Fibroblast of lung (primary cell): ENCODE results near the gene DCLRE1B.

Experiments
- EZH2 ChIP-seq: IDR thresholded peaks from 2 replicates; pipeline ENCODE4 v1.5.1; 2012; ENCODE audit warnings: low read length, control low read depth, mild to moderate bottlenecking; ENCODE audit errors: missing control alignments
- TF ChIP-seq, protein P1 (sequence below), 2 donors: IDR thresholded peaks in 1 of 2; conservative IDR thresholded peaks in 1 of 2; 1 replicate in 1 of 2; 2 replicates in 1 of 2; pipeline ENCODE4 v1.5.1; 2011 to 2012; ENCODE audit warnings: low read length in 2 of 2, control low read depth in 1 of 2, inconsistent platforms in 1 of 2, low read depth in 1 of 2, mild to moderate bottlenecking in 1 of 2

GRCh38 chr1:113942527-113942926 is 37.4 kb downstream of the DCLRE1B start:
- TF ChIP-seq, protein P1, sequence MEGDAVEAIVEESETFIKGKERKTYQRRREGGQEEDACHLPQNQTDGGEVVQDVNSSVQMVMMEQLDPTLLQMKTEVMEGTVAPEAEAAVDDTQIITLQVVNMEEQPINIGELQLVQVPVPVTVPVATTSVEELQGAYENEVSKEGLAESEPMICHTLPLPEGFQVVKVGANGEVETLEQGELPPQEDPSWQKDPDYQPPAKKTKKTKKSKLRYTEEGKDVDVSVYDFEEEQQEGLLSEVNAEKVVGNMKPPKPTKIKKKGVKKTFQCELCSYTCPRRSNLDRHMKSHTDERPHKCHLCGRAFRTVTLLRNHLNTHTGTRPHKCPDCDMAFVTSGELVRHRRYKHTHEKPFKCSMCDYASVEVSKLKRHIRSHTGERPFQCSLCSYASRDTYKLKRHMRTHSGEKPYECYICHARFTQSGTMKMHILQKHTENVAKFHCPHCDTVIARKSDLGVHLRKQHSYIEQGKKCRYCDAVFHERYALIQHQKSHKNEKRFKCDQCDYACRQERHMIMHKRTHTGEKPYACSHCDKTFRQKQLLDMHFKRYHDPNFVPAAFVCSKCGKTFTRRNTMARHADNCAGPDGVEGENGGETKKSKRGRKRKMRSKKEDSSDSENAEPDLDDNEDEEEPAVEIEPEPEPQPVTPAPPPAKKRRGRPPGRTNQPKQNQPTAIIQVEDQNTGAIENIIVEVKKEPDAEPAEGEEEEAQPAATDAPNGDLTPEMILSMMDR (conservative IDR thresholded peaks at IDR 0.05 in 1 of 2, IDR thresholded peaks at IDR 0.05 in 1 of 2; ENCODE audit: low read depth in 1 of 2, low read length in 2 of 2), result no peak
- TF ChIP-seq EZH2, result no peak
